Loucy (cell line): ENCODE results near the gene CFAP70.

ENCODE experiments used
- H2AFZ ChIP-seq: fragments of 200-600 bp; sonication (generic); 2 replicates; pipeline ENCODE4 v1.6.0; 2016; ENCODE audit warnings: antibody characterized with exemption, mild to moderate bottlenecking, low read length, moderate library complexity
- H3F3A ChIP-seq: fragments of 200-600 bp; 2 replicates; pipeline ENCODE4 v1.6.0; 2016; ENCODE audit warnings: antibody characterized with exemption, low read depth, mild to moderate bottlenecking
- H3K27me3 ChIP-seq: fragments of 200-600 bp; sonication (generic); 2 replicates; pipeline ENCODE4 v1.6.1; 2014; ENCODE audit warnings: low read length, mild to moderate bottlenecking; ENCODE audit not compliant: insufficient read depth, poor library complexity, severe bottlenecking
- H3K36me3 ChIP-seq: fragments of 200-600 bp; sonication (generic); 2 replicates; pipeline ENCODE4 v1.6.1; 2016; ENCODE audit warnings: low read length; ENCODE audit not compliant: insufficient read depth
- H3K4me1 ChIP-seq: fragments of 200-600 bp; sonication (generic); 2 replicates; pipeline ENCODE4 v1.5.1; 2014; ENCODE audit warnings: low read length, mild to moderate bottlenecking; ENCODE audit not compliant: insufficient read depth, poor library complexity, severe bottlenecking
- H3K4me2 ChIP-seq: fragments of 200-600 bp; sonication (generic); 2 replicates; pipeline ENCODE4 v1.6.0; 2014; ENCODE audit warnings: antibody characterized with exemption, low read length, low read depth, mild to moderate bottlenecking; ENCODE audit not compliant: poor library complexity, severe bottlenecking
- H3K4me3 ChIP-seq: fragments of 200-600 bp; sonication (generic); 2 replicates; pipeline ENCODE4 v1.5.1; 2014; ENCODE audit warnings: low read length, mild to moderate bottlenecking, mixed read lengths; ENCODE audit not compliant: poor library complexity, severe bottlenecking
- H3K79me2 ChIP-seq: fragments of 200-600 bp; sonication (generic); 2 replicates; pipeline ENCODE4 v1.6.1; 2014; ENCODE audit warnings: low read length; ENCODE audit not compliant: insufficient read depth
- H3K9ac ChIP-seq: fragments of 200-600 bp; sonication (generic); 2 replicates; pipeline ENCODE4 v1.6.0; 2014; ENCODE audit warnings: mild to moderate bottlenecking, low read depth, low read length, moderate library complexity; ENCODE audit not compliant: poor library complexity, severe bottlenecking
- H3K9me2 ChIP-seq: fragments of 200-600 bp; sonication (generic); replicated peaks from 2 replicates; pipeline ENCODE4 v1.6.1; 2016; ENCODE audit warnings: low read depth, low read length, mixed read lengths
- H3K9me3 ChIP-seq: fragments of 200-600 bp; sonication (generic); 2 replicates; pipeline ENCODE4 v1.6.1; 2014; ENCODE audit warnings: mild to moderate bottlenecking, antibody characterized with exemption, low read length, low read depth; ENCODE audit not compliant: insufficient read depth
- H4K20me1 ChIP-seq: fragments of 200-600 bp; sonication (generic); 2 replicates; pipeline ENCODE4 v1.6.0; 2014; ENCODE audit warnings: antibody characterized with exemption, low read length, mild to moderate bottlenecking; ENCODE audit not compliant: insufficient read depth, poor library complexity, severe bottlenecking
- CTCF ChIP-seq: fragments of 200-600 bp; sonication (generic); conservative IDR thresholded peaks from 2 replicates; pipeline ENCODE4 v1.5.1; 2014; ENCODE audit warnings: mild to moderate bottlenecking, antibody characterized with exemption, low read length
- EZH2phosphoT487 ChIP-seq: fragments of 200-600 bp; IDR thresholded peaks from 2 replicates; pipeline ENCODE4 v1.6.1; 2018; ENCODE audit warnings: antibody characterized with exemption, mild to moderate bottlenecking, moderate library complexity, borderline replicate concordance

The CFAP70 gene

DNA sequence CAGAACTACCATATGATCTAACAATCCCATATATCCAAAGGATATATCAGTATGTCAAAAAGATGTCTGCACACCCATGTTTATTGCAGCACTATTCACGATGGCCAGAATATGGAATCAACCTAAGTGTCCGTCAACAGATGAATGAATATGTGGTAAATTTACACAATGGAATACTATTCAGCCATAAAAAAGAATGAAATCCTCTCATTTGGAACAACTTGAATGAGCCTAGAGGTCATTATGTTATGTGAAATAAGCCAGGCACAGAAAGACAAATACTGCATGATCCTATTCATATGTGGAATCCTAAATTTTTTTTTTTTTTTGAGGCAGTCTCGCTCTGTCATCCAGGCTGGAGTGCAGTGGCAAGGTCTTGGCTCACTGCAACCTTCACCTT is 6.3 kb upstream of the CFAP70 start:
- Histone ChIP-seq H2AFZ (no peak overlapping the region), H3K9ac (no peak overlapping the region), H3F3A (no peaks in the 10 kb centered on the region), H3K4me1 (no peaks in the 10 kb centered on the region), H3K4me2 (no peak overlapping the region), H3K9me3 (no peaks in the 10 kb centered on the region), H3K79me2 (no peaks in the 10 kb centered on the region), H3K4me3 (no peak overlapping the region), H4K20me1 (no peaks in the 10 kb centered on the region), H3K27me3 (no peaks in the 10 kb centered on the region), H3K36me3 (no peaks in the 10 kb centered on the region), H3K9me2 (no peaks in the 10 kb centered on the region)
- TF ChIP-seq CTCF (no peak), EZH2phosphoT487 (no peak)

DNA sequence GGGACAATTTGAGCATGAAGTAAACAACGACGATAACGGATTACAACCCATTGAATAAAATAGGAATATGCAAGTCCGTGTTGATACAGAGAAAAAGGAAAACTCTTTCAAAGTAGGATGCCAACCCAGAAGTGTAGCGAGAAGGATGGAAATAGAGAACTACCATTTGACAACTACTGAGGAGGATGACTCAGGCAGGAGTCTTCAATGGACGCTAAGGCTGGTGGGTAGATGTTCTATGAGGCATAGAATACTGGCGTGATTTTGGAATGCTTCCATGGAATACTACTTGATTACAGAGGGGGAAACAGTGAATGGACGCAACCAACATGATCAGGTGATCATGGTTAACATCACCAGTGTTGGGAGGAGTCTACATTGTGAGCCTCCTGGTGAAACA is 828 bp upstream of the CFAP70 start:
- no peak overlapping the region for H3K4me3 ChIP-seq
- no peaks in the 10 kb centered on the region for H3F3A ChIP-seq
- no peaks in the 10 kb centered on the region for H3K79me2 ChIP-seq
- H3K9ac ChIP-seq, result no peak overlapping the region
- H3K9me3 ChIP-seq, result no peaks in the 10 kb centered on the region
- H2AFZ ChIP-seq, result no peak overlapping the region
- no peak overlapping the region for H3K4me2 ChIP-seq
- no peaks in the 10 kb centered on the region for H3K36me3 ChIP-seq
- no peaks in the 10 kb centered on the region for H4K20me1 ChIP-seq
- H3K4me1 ChIP-seq, result no peaks in the 10 kb centered on the region
- H3K27me3 ChIP-seq, result no peaks in the 10 kb centered on the region
- TF ChIP-seq EZH2phosphoT487 (no peak), CTCF (no peak)
- H3K9me2 ChIP-seq, result no peaks in the 10 kb centered on the region

DNA sequence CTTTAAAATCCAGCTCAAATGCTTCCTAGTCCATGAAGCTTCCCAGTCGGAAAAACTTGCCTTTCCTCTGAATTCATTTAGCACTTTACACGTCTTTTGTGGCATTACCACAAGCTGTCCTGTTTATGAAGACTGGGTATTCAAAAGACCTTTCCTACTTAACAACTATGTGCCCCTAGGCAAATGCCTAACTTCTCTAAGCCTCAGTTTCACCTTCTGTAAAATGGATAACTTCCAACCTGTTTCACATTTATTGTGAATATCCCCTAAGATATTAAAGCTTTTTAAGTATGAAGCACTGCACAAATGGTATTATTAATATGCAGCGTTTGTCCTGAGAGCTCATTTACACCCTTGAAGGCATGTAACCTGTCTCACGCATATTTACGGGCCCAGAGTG is 843 bp downstream of the CFAP70 start:
- TF ChIP-seq EZH2phosphoT487 (no peak), CTCF (no peak)
- H3K4me2 ChIP-seq, result peak overlapping the region; percentile 55
- H3K9ac ChIP-seq, result peak overlapping the region; percentile 63
- peak overlapping the region; percentile 67 for H3K4me3 ChIP-seq
- H3F3A ChIP-seq, result no peaks in the 10 kb centered on the region
- no peaks in the 10 kb centered on the region for H4K20me1 ChIP-seq
- H3K4me1 ChIP-seq, result no peaks in the 10 kb centered on the region
- no peaks in the 10 kb centered on the region for H3K9me2 ChIP-seq
- no peaks in the 10 kb centered on the region for H3K9me3 ChIP-seq
- H3K79me2 ChIP-seq, result no peaks in the 10 kb centered on the region
- peaks cover 4% of the 10 kb centered on the region for H3K27me3 ChIP-seq
- H3K36me3 ChIP-seq, result no peaks in the 10 kb centered on the region
- 0 out of 2 replicates have a peak overlapping the region, but pooled peaks have one; percentile 84 for H2AFZ ChIP-seq
